HG02943 (cell line): ENCODE results near the gene UTP18.
"Not testable (repeated sequence)": the region's sequence is repeated elsewhere in the genome, so short reads cannot be mapped to it uniquely, and the experiment has no call there.

Source experiments
- ATAC-seq: cut with Tn5 transposase; IDR thresholded peaks from one replicate; pipeline ENCODE4 v1.9.1; 2021; ENCODE audit warnings: mild to moderate bottlenecking, low read depth, moderate library complexity; ENCODE audit not compliant: unreplicated experiment

UTP18 gene

DNA sequence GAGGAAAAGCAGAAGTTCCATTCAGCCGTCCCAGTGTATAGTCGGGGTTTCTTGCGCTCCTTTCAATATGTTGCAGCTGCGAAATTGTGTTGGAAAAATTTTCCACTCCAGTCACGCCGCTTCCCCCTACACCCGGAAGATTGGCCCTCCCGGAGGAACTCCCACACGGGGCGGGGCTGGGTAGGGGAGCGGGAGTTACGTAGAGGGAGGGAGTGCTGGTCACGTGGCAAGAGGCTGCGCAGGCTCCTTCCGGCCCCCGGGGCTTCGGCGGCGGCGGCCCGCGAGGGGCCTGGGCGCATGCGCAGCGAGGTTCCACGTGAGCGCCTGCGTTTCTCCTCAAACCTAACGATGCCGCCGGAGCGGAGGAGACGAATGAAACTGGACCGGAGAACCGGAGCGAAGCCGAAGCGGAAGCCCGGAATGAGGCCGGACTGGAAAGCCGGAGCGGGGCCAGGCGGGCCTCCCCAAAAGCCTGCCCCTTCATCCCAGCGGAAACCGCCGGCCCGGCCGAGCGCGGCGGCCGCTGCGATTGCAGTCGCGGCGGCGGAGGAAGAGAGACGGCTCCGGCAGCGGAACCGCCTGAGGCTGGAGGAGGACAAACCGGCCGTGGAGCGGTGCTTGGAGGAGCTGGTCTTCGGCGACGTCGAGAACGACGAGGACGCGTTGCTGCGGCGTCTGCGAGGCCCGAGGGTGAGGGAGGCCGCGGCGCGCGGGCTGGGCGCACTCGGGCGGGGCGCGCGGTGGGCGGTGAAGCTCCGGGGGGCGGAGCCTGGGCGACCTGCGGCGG is at the start of gene UTP18:
UTP18 (plus strand) TSS at position 310 of the 787 bp plus-strand sequence; CDS start at position 349, 39 bp downstream.
- ATAC-seq = peak; percentile 72

DNA sequence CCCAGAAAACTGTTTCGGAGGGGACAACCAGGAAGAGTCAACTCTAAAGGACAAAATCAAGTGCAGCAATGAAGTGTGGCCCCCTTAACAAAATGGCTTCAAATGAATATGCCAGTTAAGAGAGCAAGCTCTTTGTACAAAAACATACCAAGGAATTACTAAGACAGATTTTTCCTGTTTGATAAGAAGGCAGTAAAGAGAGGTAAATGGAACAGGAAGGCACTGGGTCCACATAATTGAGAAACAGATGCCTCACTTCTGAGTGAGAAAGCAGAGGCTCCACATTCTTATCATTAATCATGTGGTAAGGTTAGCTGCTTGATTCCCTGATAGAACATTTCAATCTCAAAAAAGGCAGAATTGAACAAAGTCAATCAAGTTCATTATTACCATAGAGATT is 45.4 kb upstream of the UTP18 start:
- no peak for ATAC-seq

DNA sequence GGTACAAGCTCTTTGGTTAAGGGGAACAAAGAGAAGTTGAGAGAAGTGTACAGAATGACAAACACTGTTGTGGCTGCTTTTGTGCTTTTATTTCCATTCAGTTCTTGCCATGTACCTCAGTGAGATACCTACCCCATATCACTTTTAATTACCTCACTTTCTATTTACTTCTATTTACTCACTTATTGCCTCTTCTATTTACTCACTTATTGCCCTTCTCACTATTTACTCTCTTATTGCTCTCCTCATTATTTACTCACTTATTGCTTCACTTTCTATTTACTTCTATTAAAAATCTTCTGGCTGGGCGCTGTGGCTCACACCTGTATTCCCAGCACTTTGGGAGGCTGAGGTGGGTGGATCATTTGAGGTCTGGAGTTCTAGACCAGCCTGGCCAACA is 42.4 kb upstream of the UTP18 start:
- no peak for ATAC-seq

GRCh38 chr17:51221322-51221721 is 39.0 kb upstream of the UTP18 start:
- ATAC-seq = no peak

GRCh38 chr17:51224402-51225262 is 35.7 kb upstream of the UTP18 start:
- no peak for ATAC-seq

DNA sequence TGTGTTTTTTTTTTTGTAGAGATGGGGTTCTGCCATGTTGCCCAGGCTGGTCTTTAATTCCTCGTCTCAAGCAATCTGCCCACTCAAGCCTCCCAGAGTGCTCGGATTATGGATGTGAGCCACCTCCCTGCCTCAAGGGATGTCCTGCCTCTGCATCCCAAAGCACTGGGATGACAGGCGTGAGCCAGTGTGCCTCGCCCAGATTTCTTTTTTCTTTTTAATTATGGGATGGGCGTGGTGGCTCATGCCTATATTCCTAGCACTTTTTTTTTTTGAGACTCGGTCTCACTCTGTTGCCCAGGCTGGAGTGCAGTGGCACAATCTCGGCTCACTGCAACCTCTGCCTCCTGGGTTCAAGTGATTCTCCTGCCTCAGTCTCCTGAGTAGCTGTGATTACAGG is 34.8 kb upstream of the UTP18 start:
- not testable (repeated sequence) for ATAC-seq

GRCh38 chr17:51228161-51228560 is 32.2 kb upstream of the UTP18 start:
- no peak for ATAC-seq

GRCh38 chr17:51229889-51230288 is 30.5 kb upstream of the UTP18 start:
- no peak for ATAC-seq

- no peak for ATAC-seq
Observed at GRCh38 chr17:51230306-51230705, 30.0 kb upstream of the UTP18 start.

- ATAC-seq = no peak
Observed at GRCh38 chr17:51231999-51232398, 28.3 kb upstream of the UTP18 start.

GRCh38 chr17:51234162-51234561 is 26.2 kb upstream of the UTP18 start:
- no peak for ATAC-seq

DNA sequence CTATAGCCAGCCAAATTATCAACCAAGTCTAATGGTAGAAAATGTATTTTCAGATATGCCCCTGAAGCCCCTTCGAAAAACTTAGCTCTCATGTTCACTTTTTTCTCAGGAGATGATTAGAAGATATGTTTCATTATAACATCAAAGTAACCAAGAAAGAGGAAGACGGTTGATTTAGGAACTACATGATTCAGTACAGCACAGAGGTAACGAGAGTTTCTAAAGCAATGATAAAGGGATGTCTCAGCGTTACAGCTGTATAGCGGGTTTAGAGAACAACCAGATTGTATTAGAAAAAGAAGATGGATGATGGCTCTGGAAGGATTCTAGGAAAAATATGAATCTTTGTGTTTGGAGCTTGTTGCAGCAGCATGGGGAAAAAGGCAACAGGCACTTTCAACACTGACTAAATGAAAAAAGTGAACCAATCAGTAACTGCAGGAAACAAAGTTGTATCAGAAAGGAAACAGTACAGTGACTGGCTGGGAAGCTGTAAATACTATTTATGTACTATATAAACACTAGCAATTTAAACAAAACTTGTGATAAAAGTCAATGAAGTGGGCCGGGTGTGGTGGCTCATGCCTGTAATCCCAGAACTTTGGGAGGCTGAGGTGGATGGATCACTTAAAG is 22.0 kb upstream of the UTP18 start:
- no peak for ATAC-seq

DNA sequence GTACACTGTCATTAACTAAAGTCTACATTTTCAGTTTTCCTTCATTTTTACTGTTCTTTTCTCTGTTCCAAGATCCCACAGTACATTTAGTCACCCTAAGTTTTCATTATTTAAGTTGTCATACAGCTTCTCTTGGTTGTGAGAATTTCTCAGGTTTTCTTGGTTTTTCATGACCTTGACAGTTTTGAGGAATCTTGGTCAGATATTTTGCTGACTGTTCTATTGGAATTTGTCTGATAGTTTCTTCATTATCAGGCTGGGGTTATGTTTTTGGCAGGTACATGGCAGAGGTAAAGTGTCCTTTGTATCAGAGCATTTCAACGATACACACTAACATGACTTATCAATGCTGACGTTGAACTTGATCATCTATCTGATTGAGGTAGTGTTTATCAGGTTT is 20.1 kb upstream of the UTP18 start:
- no peak for ATAC-seq

- no peak for ATAC-seq
Observed at GRCh38 chr17:51244041-51244440, 16.3 kb upstream of the UTP18 start.

DNA sequence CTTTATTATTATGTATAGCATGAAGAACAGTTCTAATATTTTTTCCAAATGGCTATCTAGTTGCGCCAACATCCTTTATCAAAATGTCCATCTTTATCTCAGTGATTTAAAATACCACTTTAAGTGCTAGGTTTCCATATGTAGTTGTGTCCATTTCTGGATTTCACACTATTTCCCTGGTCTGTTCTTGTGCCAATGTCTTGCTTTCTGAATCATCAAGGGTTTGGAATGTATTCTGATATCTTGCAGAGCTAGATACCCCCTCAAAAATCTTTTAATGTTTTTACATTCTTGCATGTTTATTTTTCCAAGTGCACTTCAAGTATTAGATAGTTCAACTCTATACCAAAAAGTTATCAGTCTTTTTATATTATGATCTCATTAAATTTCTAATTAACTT is 14.8 kb upstream of the UTP18 start:
- ATAC-seq = no peak

- ATAC-seq = no peak
Observed at GRCh38 chr17:51250314-51250840, 10.0 kb upstream of the UTP18 start.

DNA sequence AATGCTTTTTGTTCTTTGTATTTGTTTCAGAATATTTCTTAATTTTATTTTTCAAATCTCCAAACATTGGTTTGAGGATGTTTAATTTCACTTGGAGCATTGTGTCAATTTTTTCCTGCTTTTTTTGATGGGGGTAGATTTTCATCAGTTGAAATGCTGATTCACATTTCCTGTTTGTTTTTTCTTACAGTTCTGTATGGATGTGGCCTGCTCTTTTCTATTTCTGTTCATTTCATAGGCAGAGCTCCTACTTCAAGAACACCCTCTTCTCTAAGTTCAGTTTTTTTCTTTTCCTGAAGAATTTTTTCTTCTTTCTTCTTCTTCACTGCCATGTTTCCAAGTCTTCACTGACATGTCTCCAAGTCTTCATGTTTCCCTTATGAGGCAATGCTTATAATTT is 9.3 kb upstream of the UTP18 start:
- ATAC-seq = no peak

GRCh38 chr17:51255673-51256072 is 4.7 kb upstream of the UTP18 start:
- ATAC-seq = no peak

GRCh38 chr17:51256101-51256500 is 4.2 kb upstream of the UTP18 start:
- no peak for ATAC-seq

- ATAC-seq = no peak
Observed at GRCh38 chr17:51257150-51258081, 2.9 kb upstream of the UTP18 start.
